ENCODE measurements around the gene ZBTB8A. TPM values are rescaled to one million over a fixed set of nuclear protein-coding genes. Genes with fewer than 3 reads are reported as not detected.

ZBTB8A gene
- total and polyA plus RNA-seq, 2 of the 13 experiments (the other 11 are each of a cell fraction or from before 2014, with no cell fraction given) = 1.3 to 3.7 TPM

GRCh38 chr1:32536764-32537163, 2.5 kb upstream of the ZBTB8A start:
- no peak for ATAC-seq
- POLR2A ChIA-PET = no interaction called here
- intact Hi-C loops (cut with micrococcal nuclease; ENCODE audit: unreplicated experiment) = no loop called here

More at GRCh38 chr1:32536764-32537163, 2.5 kb upstream of the ZBTB8A start:
- Histone ChIP-seq H3K27ac (ENCODE audit: extremely low read length, insufficient read depth, low read length) (no peak overlapping the region), H3K79me2 (ENCODE audit: insufficient read depth, low read length) (no peaks in the 10 kb centered on the region), H3K4me1 (ENCODE audit: insufficient read depth, low read length) (peaks cover 22% of the 10 kb centered on the region), H4K20me1 (ENCODE audit: insufficient read depth, low read length) (no peaks in the 10 kb centered on the region), H3K27me3 (ENCODE audit: control insufficient read depth in 1 of 2, insufficient read depth in 2 of 2, low read length in 2 of 2) (peaks cover 2 to 29% of the 10 kb centered on the region in 2 experiments; a peak in 2 of 5 replicates), H2AFZ (ENCODE audit: low read length) (no peak overlapping the region), H3K9me3 (ENCODE audit: low read length) (no peaks in the 10 kb centered on the region), H3K4me2 (ENCODE audit: low read depth, low read length) (no peak overlapping the region), H3K4me3 (replicated peaks in 1 of 3; ENCODE audit: insufficient read depth in 1 of 3, low read depth in 2 of 3, low read length in 3 of 3) (no peak overlapping the region), H3K36me3 (replicated peaks in 1 of 2; ENCODE audit: control insufficient read depth in 1 of 2, insufficient read depth in 2 of 2, low read length in 2 of 2) (no peaks in the 10 kb centered on the region), H3K9ac (ENCODE audit: insufficient read depth, low read depth, low read length) (no peak overlapping the region)
- 57% methylated on average over 3 of the region's 3 CpGs for WGBS (ENCODE audit: low lambda C conversion rate)
- CTCF ChIA-PET (ENCODE audit: low intra/inter-chr PET ratio, low total read pairs) = no interaction called here
- in situ Hi-C loops (cut with HindIII; ENCODE audit: extremely low pct_ligation_motif_present, low pct_unique_long_range_greater_than_20kb) = no loop called here
- no peak for DNase-seq (ENCODE audit: low spot score)
- no TSS peak for BruUV-seq (replicated peaks)
- no peak for FAIRE-seq
- TF ChIP-seq KLF15 (CRISPR knock-in tag; IDR thresholded peaks at IDR 0.05; ENCODE audit: borderline replicate concordance) (no peak), ZFP82 (CRISPR knock-in tag; IDR thresholded peaks at IDR 0.05; ENCODE audit: borderline replicate concordance) (no peak), MAFK (conservative IDR thresholded peaks at IDR 0.05 in 1 of 2, IDR thresholded peaks at IDR 0.05 in 1 of 2; ENCODE audit: low read length in 2 of 2) (0 out of 4 replicates have a peak, but pooled peaks of 1 of the 2 experiments have one; percentile 1), ZNF569 (CRISPR knock-in tag; IDR thresholded peaks at IDR 0.05; ENCODE audit: borderline replicate concordance) (no peak)
- TF ChIP-seq, protein P1, sequence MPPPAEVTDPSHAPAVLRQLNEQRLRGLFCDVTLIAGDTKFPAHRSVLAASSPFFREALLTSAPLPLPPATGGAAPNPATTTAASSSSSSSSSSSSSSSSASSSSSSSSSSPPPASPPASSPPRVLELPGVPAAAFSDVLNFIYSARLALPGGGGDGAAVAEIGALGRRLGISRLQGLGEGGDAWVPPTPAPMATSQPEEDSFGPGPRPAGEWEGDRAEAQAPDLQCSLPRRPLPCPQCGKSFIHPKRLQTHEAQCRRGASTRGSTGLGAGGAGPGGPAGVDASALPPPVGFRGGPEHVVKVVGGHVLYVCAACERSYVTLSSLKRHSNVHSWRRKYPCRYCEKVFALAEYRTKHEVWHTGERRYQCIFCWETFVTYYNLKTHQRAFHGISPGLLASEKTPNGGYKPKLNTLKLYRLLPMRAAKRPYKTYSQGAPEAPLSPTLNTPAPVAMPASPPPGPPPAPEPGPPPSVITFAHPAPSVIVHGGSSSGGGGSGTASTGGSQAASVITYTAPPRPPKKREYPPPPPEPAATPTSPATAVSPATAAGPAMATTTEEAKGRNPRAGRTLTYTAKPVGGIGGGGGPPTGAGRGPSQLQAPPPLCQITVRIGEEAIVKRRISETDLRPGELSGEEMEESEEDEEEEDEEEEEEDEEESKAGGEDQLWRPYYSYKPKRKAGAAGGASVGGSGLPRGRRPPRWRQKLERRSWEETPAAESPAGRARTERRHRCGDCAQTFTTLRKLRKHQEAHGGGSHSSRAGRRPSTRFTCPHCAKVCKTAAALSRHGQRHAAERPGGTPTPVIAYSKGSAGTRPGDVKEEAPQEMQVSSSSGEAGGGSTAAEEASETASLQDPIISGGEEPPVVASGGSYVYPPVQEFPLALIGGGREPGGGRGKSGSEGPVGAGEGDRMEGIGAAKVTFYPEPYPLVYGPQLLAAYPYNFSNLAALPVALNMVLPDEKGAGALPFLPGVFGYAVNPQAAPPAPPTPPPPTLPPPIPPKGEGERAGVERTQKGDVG (CRISPR knock-in tag; IDR thresholded peaks at IDR 0.05; ENCODE audit: borderline replicate concordance) = no peak

All from HepG2 (cell line).